ENCODE results near the gene RNU6-1.

DNA sequence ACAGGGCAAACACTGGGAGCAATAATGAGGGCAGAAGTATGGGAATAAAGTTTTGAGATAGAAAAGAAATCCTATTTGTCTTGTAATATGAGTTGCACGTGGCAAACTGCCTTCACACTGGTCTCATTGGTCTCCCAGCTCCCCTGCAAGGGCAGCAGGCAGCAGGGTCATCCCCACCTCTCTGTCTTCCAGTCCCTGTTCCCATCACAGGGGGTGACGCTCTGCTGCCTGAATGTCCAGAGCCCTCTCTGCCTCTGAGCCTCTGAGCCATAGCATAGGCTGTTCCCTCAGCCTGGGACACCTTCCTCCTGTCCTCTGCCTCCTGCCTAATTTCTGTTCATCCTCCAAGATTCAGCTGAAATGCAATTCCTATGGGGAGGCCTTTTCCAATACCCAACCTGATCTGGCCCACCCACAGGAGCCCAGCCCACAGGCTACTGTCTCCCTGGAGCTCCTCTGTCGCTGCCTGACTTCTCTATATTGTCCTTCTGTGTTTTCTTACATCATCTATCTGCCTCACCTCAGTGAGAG, 26.7 kb downstream of the RNU6-1 start:
- no peak for TF ChIP-seq GABPA (IDR thresholded peaks at IDR 0.05; ENCODE audit: low read depth)
- TF ChIP-seq POLR2AphosphoS5 (IDR thresholded peaks at IDR 0.05; ENCODE audit: low read depth) = no peak
